ENCODE results near the gene TBXT.
"Not testable (repeated sequence)": the region's sequence is repeated elsewhere in the genome, so short reads cannot be mapped to it uniquely, and the experiment has no call there.

TBXT gene

DNA sequence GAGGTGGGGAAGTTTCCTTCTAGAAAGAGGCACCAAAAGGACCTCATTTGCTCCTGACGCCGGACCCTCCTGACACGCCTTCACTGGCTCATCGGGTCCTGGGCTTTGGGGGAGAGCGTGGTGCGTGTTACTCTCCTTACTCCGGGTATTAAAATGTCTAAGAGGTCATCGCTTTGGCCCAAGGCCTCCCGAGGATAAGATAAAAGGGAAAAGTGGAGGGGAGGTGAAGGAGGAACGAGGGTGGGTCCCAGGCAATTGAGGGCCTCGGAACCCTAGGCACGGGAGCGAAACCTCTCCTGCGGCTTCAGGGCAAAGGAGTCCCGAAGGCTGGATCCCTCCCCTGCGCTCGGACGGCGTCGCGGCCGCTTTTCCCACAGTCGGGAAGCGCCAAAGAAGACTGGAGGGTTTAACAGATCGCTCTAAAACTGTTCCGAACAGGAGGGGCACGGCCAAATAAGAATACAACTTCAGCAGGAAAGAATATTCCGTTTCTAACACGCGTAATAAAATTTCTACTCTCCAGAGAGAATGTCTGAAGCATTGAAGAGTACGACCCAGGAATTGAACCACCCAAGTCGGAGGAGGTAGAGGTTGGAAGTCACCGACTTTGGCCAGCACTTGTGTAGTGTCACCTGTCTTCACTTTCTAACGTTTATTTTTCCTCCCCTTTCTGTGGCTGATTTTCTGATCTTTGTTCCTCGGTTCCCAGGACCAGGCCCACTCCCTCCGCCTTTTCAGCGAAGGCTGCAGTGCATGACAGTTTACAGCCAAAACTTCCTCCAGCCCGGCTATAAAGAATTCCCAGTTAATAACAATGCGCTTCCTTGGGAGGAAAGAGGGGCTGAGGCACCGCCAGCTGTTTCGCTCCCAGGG lies 2.1 kb upstream of the TBXT start:
- no peak for DNase-seq

DNA sequence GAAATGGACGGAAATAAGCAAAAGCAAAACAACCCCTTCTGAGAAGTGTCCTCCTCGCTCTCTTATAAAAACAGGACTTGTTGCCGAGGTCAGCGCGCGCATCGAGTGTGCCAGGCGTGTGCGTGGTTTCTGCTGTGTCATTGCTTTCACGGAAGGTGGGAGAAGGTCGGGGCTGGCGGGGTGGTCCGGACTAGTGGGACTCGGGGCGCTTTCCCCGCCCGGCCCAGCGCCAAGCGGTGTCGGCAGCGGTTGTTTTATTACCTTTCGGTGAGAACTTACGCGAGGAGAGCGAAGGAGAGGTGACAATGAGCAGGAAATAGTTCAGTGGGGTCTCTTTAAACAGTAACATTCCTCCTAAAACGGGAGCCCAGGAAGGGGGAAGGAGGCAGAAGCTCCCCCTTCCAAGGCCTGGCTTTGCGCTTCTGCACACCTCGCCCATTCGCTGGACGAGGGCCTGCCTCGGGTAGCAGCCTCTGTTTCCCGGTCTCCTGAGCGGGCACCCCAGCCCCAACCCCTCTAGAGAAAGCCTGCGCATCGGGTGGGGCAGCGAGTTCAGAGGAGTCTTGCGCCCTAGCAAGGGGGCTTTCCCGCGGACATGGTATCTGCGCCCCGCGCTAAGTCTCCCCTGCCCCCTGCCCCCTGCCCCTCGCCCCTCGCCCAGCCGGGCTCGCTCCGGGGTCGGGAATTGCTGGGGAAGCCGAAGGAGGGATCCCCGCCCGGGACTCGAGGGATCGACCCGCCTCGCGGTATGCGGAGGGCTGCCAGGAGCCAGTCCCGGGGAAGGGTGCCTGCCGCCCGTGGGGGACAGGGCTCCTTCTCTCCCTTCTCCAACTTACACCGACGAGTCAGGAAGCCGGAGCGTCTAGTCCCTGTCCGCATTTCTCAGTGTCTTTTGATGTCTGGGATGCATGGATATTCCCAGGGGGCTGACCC lies 1.2 kb upstream of the TBXT start:
- no peak for DNase-seq

DNA sequence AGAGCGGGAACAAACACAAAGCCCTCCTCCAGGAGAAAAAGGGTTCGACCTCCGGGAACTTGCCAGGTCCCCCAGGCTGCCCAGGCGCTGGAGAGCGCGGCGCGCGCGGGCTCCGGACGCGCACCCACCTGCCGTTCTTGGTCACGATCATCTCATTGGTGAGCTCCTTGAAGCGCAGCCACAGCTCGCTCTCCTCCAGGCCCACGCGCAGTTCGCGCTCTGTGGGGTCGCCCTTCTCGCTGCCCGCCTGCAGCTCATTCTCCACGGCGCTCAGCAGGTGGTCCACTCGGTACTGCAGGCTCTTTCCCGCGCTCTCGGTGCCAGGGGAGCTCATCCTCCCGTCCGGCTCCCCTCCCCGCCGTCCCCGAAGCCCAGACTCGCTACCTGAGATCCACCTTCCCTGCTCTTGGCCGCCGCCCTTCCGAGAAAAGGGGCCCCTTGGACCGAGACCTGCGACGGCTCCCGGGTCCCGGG lies 356 bp downstream of the TBXT start:
- no peak for DNase-seq

DNA sequence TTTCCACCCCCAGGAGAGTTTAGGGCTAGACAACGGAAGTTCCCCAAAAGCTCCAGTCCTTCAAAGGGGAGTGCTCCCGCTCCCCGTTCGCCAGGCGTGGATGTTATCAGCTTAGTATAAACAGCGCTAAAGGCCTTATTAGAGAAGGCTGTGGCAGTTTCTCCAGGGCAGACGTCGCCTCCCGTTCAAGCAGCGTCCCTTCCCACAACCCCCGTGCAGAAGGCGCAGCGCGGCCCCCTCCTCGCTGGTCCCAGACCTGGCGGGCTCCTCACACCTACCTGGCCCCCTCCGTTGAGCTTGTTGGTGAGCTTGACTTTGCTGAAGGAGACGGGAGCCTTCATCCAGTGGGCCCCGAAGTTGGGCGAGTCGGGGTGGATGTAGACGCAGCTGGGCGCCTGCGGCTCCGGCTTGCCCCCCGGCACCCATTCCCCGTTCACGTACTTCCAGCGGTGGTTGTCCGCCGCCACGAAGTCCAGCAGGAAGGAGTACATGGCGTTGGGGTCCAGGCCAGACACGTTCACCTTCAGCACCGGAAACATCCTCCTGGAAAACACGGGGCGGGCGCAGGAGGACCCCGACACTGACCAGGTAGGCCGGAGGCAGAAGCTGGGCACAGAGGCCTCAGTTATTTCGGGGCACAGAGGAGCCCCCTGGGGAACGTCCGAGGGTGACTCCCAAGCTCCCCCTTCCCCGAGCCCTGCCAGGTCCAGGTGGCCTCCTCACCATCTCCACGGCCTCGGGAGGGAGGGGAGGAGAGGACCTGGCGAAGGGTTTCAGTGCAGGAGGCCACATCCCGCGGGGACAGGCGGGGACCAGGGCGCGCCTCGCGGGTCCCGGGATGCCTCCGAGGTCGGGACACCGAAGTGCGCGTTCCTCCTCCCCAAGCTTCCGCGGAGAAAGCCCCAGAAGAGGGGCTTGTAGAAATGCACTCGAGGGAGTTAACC lies 1.1 kb downstream of the TBXT start:
- DNase-seq = no peak

DNA sequence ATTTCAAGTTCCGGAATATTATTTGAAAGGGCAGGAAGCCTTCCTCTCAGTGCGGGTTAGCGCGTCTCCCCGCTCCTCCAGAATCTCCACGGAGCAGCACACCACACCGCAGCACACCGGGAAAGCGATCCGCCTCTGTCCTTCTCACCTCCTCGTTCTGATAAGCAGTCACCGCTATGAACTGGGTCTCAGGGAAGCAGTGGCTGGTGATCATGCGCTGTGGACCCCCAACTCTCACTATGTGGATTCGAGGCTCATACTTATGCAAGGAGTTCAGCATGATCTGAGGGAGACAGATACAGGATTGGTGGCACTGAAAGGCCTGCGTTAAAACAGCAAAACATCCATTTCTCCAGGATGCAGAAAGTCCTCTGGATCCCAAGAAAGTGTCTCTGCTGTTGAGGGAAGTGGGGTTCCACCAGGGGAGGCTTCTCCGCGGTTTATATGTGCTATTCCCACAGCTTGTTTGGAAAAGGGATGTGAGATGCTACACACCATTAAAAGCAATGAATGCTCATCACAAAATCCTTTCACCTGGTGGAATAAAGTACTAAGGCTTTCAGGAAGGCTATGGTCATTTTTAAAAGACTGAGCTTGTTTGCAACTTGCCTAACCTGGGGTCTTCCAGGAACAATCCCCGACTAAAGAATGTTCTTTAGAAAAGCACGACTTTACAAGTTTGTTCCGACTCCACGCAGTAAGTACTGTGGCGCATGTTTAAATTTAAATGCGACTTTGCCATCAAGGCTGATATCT lies 1.9 kb downstream of the TBXT start:
- no peak for DNase-seq

DNA sequence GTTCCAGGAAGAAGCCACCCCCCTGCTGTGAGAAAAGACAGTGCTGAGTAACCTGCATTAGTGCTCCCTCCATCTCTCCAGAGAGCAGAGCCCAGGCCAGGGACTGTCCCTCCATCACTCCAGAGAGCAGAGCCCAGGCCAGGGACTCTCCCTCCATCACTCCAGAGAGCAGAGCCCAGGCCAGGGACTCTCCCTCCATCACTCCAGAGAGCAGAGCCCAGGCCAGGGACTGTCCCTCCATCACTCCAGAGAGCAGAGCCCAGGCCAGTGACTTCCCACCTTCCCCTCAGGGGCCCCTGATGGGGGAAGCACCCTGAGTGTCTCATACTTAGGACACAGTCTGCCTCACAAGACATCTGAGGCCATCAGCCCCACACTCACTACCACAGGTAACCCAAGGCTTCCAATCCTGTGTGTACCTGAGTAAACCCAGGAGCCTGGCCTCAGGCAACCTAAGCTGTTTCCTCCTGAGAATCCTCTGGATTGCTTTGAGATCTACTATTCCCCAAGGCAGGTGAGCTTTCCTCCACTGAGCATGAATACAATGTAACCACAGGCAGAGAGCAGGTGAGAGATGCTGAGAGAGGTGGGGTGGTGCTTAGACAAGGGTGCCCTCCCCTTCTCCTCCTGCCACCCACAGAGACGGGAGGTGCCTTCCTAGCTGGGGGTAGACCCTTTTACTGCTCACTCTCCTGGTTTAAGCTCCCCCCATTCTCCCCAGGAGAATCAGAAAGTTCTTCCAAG lies 4.9 kb downstream of the TBXT start:
- DNase-seq = no peak

DNA sequence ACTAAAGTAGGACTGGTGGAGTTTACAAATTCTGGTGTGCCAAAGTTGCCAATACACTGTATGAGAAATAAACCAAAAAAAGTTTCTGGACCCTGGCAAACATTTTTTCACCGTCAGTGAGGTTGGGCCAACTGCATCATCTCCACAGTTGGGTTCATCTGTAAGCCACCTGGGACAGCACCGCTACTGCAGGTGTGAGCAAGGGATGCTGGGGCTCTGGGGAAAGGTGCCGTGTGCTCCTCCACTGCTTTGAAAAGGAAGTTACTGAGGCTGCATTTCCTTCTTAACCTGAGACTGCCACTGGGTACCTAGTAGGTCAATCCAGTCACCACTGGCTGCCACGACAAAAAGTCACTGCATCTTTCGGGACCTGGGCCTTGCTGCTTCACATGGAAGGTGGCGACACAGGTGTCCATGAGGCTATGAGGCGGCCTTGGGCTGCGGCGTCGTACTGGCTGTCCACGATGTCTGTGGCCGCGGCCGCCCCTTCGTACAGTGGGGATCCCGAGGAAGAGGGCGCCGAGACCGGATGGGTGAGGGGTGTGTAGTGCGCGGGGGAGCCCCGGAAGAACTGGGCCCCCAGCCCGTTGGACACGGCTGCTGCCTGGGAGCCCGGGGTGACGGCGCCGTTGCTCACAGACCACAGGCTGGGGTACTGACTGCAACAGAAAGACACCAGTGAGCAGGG lies 9.6 kb downstream of the TBXT start:
- DNase-seq = no peak

DNA sequence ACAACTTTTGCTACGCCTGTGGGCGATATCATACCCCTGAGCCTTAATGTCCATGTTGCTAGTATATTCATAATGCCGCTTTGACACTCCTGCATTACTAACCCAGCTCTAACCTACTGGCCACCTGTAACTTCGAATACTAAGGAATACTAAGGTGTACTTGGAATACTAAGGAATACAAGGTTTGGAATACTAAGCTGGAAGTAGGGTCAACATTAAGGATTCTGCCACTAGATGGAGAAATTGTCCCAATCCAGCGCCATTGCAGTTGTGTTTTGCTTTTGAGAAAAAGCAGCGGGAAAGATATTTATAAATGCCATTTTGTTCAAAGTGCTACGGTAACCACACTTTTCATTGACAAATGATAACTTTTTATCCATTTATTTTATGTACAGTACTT lies 10.7 kb downstream of the TBXT start:
- no peak for DNase-seq

DNA sequence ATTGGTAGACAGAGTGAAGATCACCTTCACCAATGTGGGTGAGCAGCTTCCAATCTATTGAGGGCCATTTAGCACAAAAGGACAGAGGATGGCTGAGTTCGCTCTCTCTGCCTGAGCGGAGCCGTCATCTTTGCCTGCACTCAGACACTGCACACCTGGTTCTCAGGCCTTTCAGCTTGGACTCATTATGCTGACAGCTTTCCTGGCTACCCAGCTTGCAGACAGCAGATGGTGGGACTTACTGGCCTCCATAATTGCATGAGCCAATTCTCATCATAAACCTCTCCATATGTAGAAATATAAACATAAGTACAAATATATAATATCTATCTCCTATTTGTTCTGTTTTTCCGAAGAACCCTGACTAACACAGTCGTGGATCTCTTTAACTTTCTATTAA lies 13.7 kb downstream of the TBXT start:
- no peak for DNase-seq

DNA sequence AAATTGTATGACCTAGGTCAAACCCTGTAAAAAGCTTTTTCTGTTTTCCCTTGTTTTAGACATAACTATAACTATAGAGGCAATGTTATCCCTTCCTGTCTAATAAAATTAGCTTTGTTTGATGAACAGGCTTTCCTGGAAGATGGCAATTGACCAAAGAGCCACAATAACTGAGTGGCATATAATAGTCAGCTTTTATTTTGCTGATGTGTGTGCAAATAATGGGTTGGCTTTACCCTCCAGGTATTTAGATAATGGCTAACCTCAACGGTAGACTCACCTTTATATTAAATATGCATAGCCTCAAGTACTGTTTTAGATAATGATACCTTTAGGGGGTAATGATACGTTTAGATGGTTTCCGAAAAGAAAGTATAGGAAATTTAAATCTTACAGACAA lies 15.0 kb downstream of the TBXT start:
- DNase-seq = no peak

DNA sequence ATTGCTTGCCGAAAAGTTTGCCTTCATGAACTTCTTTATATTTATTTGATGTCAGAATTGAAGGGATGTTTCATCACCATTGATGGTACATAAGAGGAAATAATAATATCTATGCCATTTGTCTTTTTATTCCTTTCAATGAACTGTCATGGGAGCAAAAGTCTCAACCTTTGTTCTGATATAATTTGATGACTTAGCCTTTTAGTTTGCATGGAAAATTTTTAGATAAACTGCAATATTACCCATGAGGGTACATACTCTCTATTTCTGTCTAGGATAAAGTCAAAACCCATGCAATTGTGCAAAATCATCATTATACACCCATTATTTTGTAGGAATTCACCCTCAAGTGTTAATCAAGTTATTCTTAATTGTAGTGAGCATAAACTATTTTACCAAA lies 15.9 kb downstream of the TBXT start:
- DNase-seq = no peak

DNA sequence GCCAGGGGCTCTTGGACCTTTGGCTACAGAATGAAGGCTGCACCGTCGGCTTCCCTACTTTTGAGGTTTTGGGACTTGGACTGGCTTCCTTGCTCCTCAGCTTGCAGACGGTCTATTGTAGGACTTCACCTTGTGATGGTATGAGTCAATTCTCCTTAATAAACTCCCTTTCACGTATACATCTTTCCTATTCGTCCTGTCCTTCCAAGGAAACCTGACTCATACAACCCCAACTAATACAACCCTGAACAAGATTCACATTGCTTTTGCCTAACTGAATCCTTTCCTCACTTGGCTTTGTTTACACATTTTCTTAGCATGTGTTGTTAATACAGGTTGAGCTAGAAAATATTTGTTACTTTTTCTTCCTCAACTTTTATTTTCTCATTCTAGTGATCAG lies 21.9 kb downstream of the TBXT start:
- DNase-seq = no peak

DNA sequence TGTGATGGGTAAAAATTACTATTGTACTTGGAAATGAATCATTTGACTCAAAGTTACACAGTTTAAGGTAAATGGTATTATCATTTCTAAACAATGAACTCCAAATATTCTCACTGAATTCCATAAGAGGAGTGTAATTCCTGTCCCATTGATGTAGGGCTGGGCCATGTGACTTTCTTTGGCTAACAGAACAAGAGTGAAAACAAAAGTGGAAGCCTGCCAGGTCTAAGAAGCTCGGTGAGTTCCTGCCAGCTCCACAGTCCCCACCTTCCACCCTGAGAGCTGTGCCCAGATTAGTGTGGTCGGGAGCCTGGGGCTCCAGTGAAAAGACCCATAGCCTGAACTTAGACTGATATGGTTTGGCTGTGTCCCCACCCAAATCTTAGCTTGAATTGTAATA lies 24.6 kb downstream of the TBXT start:
- no peak for DNase-seq

DNA sequence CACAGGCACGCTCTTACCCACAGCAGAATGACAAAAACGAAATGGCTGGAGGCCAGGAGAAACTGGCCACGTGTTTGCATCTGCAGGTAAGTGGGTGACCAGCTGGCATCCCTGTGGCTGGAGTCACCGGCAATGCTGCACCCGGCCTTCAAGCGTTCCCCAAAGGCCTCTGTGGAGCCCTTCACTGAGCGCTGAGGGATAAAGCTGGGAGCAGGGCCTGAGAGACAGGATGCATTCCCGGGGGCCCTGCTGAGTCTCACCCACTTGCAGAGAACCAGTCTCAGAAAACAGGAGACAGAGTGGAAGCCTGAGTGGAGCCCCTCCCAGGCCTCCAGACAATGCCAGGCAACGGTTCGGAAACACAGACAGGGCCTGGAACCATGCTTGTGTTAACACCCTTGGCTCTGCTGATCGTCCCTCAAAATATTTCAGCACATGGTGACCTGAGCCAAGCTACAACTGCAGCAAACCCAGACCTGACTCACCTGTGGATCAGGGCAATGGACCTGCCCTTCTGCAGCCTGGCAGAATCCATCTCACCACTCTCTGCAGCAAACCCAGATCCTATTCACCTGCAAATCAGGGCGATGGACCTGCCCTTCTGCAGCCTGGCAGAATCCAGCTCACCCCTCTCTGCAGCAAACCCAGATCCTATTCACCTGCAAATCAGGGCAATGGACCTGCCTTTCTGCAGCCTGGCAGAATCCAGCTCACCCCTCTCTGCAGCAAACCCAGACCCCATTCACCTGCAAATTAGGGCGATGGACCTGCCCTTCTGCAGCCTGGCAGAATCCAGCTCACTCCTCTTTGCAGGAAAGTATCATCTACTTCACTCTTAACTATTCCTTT lies 39.8 kb downstream of the TBXT start:
- no peak for DNase-seq

DNA sequence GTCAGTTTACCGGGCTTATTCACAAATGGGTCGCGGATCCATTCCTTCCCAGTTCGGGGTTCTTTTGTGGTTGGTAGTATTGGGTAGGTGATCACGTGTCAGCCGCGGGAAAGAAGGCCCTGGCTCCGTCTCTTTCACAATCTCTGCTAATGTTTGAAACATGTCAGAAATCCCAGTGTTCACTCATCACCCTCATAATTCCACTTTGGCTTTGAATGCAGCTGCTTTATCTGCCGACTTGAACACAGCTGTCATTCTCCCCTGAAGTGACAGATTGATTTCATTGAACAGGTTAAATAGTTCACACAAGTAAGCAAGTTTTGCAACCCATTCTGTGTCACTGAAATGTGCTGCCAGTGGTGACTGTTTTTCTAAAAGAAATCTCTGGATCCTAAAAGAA lies 44.5 kb downstream of the TBXT start:
- DNase-seq = not testable (repeated sequence)

DNA sequence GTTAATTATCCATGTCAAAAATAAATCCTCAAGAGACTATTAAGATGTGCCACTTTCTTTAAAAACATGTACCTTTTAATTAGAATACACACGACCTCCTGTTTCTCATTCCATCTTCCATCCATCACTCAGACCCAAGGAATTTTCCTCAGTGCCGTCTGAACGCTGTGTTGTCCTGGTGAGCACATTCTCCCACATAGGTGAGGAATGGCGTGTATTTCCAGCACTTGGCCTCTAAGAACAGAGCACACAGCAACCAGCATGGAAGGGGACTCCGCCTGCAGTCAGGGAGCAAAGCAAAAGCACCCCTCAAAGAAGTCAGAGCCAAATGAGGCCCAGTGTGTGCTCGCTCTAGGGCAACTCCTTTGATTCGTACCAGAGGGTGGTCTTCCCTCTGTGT lies 45.9 kb downstream of the TBXT start:
- no peak for DNase-seq

DNA sequence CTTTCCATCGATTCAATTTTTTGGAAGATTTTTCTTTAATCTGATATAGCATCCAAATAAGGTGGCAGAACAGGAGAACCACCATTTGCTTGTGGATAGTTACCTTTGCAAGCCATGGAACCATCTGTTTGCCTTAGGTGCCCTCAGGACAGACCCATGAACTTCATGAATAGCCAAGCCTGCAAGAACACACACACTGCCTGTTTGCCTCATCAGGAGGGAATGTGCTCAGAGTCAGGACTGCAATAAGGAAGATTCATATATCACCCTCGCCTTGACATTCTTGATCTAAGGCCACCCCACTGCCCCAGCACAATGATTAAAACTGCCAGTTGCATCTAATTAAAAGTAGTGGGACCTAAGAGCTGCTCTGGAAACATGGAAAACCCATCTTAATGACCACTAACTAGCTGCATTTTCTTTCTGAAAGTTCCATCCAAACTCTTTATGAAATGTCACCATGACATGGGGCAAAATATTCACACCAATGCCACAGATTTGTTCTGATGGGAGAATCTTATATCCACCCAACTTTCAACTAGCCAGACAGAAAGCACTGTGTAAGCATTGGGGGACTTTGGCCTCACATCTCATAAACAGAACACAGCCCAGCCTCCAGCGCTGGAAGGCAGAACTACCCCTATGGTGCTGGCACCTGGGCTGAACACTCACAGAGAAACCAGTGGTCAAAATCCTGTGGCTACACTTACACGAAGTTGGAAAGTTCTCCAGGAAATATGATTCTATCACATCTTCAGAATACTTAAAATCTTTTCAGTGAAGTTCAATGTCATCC lies 48.3 kb downstream of the TBXT start:
- DNase-seq = no peak

DNA sequence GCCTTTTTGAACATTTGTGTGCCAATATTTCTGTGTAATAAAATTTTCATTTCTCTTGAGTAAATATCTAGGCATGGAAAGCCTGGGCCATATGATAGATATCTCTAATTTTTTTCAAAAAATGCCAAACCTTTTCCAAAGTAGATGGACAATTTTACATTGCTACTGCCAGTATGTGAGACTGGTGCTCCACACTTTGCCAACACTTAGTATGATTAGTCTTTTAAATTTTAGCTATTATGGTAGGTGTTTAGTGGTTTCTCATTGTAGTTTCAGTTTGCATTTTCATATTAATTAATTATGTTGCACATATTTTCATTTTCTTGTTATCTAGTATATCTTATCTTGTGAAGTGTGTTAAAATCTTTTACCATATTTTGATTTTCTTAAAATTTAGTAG lies 52.0 kb downstream of the TBXT start:
- DNase-seq = no peak

DNA sequence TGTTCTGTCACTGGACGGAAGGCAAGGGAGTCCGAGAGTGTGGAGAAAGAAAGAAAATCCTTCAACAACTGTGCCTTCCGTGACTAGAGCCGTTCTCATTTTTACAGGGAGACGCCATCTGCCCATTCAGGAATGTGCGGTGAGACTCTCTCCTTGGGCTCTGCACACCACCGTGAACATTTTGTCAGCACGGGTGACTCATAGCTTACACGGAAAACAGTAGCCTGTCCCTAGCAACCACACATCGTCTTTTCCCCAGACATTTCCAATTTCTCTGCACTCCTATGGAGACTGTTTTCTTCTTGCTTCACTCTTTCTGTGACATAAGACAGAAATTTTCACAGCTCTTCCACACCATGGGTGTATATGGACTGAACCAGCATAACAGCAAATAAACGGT lies 55.1 kb downstream of the TBXT start:
- DNase-seq = no peak

All from left hindlimb (tissue), 1 donor.